Measurements from ENCODE around the gene PCED1B. TPM values are rescaled to one million over a fixed set of nuclear protein-coding genes. Genes with fewer than 3 reads are reported as not detected.

PCED1B gene
- total and polyA plus RNA-seq, 3 donors from 2014 or later = 30.0 to 56.1 (median 47.2) TPM

DNA sequence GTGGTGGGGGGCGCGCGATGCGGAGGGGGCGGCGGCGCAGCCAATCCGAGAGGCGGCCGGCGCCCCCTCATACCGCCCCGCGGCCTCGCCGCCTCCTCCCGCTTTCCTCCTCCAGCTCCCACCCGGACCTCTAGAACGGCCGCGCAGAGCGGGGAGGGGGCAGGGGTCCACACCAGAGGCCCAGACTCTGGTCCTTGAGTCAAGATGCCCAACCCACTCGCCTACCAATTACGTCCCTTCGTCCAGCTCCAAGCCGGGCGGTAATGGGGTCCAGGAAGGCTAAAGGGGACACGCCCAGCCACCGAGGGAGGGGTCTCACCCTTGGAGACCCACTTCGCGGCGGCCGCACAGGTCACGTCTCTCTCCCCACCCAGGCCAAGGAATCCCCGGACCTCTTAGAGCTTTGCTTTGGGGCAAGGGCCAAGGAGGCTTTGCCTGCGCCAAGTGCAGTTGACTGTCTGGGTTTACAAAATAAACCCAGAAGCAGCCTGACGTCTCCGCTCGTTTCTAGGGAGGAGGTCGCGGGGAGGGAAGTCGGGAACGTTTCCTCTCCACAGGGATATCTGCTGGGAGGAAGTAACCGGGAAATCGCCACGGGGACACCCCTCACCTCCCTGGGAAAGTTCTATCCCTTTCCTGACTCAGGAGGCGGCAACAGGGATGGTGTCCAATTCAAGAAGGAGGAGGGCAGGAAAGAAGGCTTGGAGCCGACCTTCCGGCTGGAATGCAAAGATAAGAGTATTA lies 732 bp downstream of the PCED1B start:
- intact Hi-C loops (cut with DNase I; ENCODE audit: low total_unique reads) = no loop called here
- H3K4me1 ChIP-seq = peaks cover 15% of the 10 kb centered on the region
- peak; percentile 72 for DNase-seq

DNA sequence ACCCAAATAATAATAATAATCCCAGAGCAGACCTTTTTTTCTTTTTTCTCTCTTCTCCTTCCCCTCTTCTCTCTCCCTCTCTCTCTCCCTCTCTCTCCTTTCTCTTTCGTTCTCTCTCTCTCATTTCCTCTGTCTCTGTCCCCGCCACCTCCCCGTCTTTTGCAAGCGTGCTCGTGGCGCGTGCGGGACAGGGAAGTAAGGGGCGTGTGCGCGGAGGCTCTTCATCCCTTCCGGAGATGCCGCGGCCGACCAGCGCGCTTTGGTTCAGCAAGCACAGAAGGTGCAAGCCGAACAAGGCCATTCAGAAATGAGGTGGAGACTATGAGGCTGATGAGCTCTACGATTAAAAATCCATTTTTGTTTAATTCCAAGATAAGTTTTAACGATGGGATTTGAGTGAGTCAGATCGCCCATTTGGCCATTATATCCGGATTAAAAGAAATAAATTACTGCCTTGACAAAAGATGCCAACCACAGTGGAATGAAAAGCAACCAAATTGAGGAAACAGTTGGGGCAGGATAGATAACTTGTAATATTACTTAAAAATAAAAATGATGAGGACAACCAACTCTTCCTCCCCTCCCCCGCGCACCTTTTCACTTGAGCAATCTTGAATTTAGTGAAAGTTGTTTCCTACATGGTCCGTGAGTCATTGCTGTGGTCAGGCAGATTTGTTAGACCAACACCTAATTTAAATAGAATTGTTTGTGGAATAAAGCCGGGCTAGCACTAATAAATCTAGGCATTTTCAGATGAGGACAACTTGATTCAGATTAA lies 1.5 kb downstream of the PCED1B start:
- 8 to 12% methylated on average over 26 of the region's 26 CpGs for WGBS, 2 donors
- peak; percentile 79 for DNase-seq
- no peaks in the 10 kb centered on the region for H3K9me3 ChIP-seq
- intact Hi-C loops (cut with DNase I; ENCODE audit: low total_unique reads) = no loop called here
- peaks cover 15% of the 10 kb centered on the region for H3K4me1 ChIP-seq
- H3K4me3 ChIP-seq = peak overlapping the region; percentile 73 to 79
- H3K27ac ChIP-seq = peak overlapping the region; percentile 79 to 89
- H3K36me3 ChIP-seq (ENCODE audit: low read depth, missing control alignments) = no peaks in the 10 kb centered on the region
- TF ChIP-seq, protein P1, sequence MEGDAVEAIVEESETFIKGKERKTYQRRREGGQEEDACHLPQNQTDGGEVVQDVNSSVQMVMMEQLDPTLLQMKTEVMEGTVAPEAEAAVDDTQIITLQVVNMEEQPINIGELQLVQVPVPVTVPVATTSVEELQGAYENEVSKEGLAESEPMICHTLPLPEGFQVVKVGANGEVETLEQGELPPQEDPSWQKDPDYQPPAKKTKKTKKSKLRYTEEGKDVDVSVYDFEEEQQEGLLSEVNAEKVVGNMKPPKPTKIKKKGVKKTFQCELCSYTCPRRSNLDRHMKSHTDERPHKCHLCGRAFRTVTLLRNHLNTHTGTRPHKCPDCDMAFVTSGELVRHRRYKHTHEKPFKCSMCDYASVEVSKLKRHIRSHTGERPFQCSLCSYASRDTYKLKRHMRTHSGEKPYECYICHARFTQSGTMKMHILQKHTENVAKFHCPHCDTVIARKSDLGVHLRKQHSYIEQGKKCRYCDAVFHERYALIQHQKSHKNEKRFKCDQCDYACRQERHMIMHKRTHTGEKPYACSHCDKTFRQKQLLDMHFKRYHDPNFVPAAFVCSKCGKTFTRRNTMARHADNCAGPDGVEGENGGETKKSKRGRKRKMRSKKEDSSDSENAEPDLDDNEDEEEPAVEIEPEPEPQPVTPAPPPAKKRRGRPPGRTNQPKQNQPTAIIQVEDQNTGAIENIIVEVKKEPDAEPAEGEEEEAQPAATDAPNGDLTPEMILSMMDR (IDR thresholded peaks at IDR 0.05) = no peak
- TF ChIP-seq POLR2A (IDR thresholded peaks at IDR 0.05) = no peak
- no peaks in the 10 kb centered on the region for H3K27me3 ChIP-seq

More for the DNA sequence above, 732 bp downstream of the PCED1B start:
- no peaks in the 10 kb centered on the region for H3K36me3 ChIP-seq (ENCODE audit: low read depth, missing control alignments)
- peak overlapping the region; percentile 79 to 89 for H3K27ac ChIP-seq
- no peaks in the 10 kb centered on the region for H3K9me3 ChIP-seq
- TF ChIP-seq, protein P1 (IDR thresholded peaks at IDR 0.05) = no peak
- TF ChIP-seq POLR2A (IDR thresholded peaks at IDR 0.05) = no peak
- H3K4me3 ChIP-seq = peak overlapping the region; percentile 73 to 79
- no peaks in the 10 kb centered on the region for H3K27me3 ChIP-seq
- WGBS, 2 donors = 0% methylated on average over 14 to 45 of the region's 49 CpGs

DNA sequence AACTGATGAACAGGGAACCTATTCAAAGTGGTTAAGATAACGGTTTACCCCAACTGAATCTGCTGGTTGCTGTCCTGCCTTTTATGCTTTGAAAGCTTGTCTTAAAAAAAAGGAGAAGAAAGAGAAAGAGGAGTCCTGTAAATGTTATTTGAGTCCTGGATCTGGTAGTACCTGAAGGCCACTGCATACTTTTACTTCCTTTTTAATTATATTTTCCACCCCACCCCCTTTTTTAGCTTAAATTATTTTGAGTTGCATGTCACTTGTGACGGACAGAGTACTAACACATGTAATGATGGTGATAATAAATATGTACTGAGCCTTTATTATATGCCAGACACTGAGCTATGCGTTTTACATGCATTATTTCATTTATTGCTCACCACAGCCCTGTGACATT lies 2.9 kb downstream of the PCED1B start:
- DNase-seq = no peak
- intact Hi-C loops (cut with DNase I; ENCODE audit: low total_unique reads) = no loop called here
- H3K4me1 ChIP-seq = peaks cover 15% of the 10 kb centered on the region
- H3K27me3 ChIP-seq = no peaks in the 10 kb centered on the region
- H3K27ac ChIP-seq = peak overlapping the region in 1 of 2 donors; percentile 10
- no peak overlapping the region for H3K4me3 ChIP-seq
- no peaks in the 10 kb centered on the region for H3K36me3 ChIP-seq (ENCODE audit: low read depth, missing control alignments)
- 82 to 84% methylated on average over 3 of the region's 3 CpGs for WGBS, 2 donors
- TF ChIP-seq, protein P1 (IDR thresholded peaks at IDR 0.05) = no peak
- no peak for TF ChIP-seq POLR2A (IDR thresholded peaks at IDR 0.05)
- H3K9me3 ChIP-seq = no peaks in the 10 kb centered on the region

DNA sequence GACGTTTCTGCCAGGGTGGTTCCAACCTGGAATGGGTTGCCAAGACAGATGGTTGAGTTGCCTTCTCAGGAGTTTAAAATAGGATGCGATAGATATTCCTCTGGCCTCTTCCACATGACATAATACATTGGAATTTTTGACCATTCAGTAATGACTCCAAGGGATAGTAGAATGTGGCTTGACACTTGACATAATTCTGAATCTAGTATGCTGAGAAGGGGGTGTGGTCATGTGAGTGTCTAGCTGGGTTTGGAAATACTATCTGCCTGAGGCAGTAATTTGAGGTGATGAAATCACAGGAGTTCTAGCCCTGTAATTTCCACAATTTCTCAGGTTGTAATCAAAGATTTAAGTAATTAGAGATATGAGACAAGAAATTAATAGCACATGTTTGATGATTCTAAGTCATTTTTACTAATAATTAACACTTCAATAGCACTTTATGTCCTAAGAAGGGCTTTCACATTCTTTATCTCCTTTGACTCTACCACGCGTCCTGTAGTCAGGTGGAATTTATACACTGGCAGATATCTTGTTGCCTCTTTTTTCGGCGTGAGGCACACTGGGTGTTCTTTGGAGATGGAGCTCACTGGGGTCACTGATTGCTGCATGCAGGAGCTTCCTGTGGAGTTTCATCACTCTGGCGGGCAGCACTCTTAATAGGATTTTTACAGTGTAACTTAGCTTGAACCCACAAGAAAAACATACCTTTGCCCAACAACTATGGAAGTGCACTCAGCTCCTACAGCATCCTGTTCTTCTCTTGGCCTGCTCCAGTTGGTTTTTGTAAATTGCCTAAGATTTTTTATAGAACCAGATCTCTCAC lies 3.6 kb downstream of the PCED1B start:
- Histone ChIP-seq H3K9me3 (no peaks in the 10 kb centered on the region), H3K27me3 (no peaks in the 10 kb centered on the region), H3K4me3 (no peak overlapping the region), H3K4me1 (peaks cover 17% of the 10 kb centered on the region), H3K36me3 (ENCODE audit: low read depth, missing control alignments) (no peaks in the 10 kb centered on the region), H3K27ac (peak overlapping the region; percentile 10 to 34)
- WGBS, 2 donors = 61 to 81% methylated on average over 7 of the region's 7 CpGs
- TF ChIP-seq, protein P1 (IDR thresholded peaks at IDR 0.05) = no peak
- no peak for TF ChIP-seq POLR2A (IDR thresholded peaks at IDR 0.05)
- no peak for DNase-seq
- intact Hi-C loops (cut with DNase I; ENCODE audit: low total_unique reads) = no loop called here

Measured in testis (tissue), 3 donors.